Panc1 (cell line): ENCODE results near the gene ATP6V1G1.
A peak's percentile ranks its signal among the peaks of the same experiment; 100 is the strongest.

Source experiments
- POLR2AphosphoS5 ChIP-seq: IDR thresholded peaks from 2 replicates; pipeline ENCODE4 v1.6.1; 2012; ENCODE audit warnings: mild to moderate bottlenecking, low read depth, low read length, moderate library complexity
- SIN3A ChIP-seq: IDR thresholded peaks from 2 replicates; pipeline ENCODE4 v1.6.1; 2012; ENCODE audit warnings: low read depth, mild to moderate bottlenecking, low read length, moderate library complexity, borderline replicate concordance; ENCODE audit not compliant: insufficient read depth
- TF ChIP-seq, protein P1 (sequence below): fragments of 450-650 bp; IDR thresholded peaks from 2 replicates; pipeline ENCODE4 v1.5.1; 2017; ENCODE audit warnings: mild to moderate bottlenecking
- TF ChIP-seq, protein P2 (sequence below), 2 experiments: IDR thresholded peaks; 2 replicates each; pipeline ENCODE4 v1.6.1; 2011 to 2012; ENCODE audit warnings: low read depth in 2 of 2, control low read depth in 1 of 2, low read length in 1 of 2, mild to moderate bottlenecking in 1 of 2, moderate library complexity in 1 of 2; ENCODE audit not compliant: insufficient read depth in 1 of 2

DNA sequence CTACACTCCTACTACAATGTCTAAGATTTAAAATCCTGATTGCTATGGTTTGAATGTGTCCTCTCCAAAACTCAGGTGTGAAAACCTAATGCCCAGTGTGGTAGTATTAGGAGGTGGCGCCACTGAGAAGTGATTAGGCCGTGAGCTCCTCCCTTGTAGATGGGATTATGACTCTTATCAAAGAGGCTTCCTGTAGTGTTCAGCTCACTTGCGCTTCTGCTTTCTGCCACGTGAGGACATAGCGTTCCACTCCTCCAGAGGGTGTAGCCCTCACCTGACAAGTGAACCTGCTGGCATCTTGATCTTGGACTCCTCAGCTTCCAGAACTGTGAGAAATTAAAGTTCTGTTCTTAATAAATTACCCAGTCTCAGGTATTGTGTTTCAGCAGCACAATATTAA, 49.3 kb upstream of the ATP6V1G1 start:
- TF ChIP-seq POLR2AphosphoS5 = no peak
- TF ChIP-seq, protein P1, sequence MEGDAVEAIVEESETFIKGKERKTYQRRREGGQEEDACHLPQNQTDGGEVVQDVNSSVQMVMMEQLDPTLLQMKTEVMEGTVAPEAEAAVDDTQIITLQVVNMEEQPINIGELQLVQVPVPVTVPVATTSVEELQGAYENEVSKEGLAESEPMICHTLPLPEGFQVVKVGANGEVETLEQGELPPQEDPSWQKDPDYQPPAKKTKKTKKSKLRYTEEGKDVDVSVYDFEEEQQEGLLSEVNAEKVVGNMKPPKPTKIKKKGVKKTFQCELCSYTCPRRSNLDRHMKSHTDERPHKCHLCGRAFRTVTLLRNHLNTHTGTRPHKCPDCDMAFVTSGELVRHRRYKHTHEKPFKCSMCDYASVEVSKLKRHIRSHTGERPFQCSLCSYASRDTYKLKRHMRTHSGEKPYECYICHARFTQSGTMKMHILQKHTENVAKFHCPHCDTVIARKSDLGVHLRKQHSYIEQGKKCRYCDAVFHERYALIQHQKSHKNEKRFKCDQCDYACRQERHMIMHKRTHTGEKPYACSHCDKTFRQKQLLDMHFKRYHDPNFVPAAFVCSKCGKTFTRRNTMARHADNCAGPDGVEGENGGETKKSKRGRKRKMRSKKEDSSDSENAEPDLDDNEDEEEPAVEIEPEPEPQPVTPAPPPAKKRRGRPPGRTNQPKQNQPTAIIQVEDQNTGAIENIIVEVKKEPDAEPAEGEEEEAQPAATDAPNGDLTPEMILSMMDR = peak; percentile 32
- TF ChIP-seq SIN3A = no peak
- TF ChIP-seq, protein P2, sequence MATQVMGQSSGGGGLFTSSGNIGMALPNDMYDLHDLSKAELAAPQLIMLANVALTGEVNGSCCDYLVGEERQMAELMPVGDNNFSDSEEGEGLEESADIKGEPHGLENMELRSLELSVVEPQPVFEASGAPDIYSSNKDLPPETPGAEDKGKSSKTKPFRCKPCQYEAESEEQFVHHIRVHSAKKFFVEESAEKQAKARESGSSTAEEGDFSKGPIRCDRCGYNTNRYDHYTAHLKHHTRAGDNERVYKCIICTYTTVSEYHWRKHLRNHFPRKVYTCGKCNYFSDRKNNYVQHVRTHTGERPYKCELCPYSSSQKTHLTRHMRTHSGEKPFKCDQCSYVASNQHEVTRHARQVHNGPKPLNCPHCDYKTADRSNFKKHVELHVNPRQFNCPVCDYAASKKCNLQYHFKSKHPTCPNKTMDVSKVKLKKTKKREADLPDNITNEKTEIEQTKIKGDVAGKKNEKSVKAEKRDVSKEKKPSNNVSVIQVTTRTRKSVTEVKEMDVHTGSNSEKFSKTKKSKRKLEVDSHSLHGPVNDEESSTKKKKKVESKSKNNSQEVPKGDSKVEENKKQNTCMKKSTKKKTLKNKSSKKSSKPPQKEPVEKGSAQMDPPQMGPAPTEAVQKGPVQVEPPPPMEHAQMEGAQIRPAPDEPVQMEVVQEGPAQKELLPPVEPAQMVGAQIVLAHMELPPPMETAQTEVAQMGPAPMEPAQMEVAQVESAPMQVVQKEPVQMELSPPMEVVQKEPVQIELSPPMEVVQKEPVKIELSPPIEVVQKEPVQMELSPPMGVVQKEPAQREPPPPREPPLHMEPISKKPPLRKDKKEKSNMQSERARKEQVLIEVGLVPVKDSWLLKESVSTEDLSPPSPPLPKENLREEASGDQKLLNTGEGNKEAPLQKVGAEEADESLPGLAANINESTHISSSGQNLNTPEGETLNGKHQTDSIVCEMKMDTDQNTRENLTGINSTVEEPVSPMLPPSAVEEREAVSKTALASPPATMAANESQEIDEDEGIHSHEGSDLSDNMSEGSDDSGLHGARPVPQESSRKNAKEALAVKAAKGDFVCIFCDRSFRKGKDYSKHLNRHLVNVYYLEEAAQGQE (IDR thresholded peaks at IDR 0.05; ENCODE audit: insufficient read depth in 1 of 2, low read depth in 2 of 2, low read length in 1 of 2) = no peak
